Cortex of kidney (tissue), 1 donor: ENCODE results near the gene MCF2L2.

Experiments
- DNase-seq: peaks from one replicate; lab custom pipeline; 2025; lab: John Stamatoyannopoulos, UW

The MCF2L2 gene

DNA sequence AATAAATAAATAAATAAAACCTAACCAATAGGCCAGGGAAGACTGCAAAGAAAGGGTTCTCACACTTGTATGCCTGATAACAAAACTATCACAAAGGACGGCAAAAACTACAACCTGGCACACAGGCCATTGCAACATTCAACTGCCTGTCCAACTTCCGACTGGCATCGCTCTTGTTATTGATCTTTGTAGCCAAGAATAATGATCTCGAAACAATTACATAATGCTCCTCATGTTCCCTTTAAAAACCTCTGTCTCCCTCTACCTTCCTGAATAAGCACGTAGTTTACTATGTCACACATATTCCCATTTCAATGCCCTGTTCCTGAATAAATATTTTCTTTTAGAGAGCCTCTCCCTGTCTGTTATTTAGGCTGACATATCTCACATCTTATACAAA, 101.1 kb downstream of the MCF2L2 start:
- no peak for DNase-seq

DNA sequence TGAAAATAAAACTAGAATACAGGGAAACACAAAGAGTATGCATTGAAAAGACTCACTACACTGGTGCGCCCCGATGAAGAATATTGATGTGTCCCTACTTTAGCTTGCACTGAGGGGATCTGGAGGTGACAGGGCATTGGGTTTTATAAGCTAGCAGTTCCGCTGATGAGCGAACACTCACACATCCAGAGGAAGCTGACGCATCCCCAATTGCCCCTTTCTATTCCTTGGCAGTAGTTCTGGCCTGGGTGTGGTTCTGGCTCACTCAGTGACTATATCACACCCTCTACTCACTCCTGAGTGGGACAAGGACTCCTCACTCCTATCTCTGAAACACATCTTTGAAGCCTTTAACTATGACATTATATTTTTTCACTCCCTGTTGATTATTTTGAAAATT, 104.3 kb downstream of the MCF2L2 start:
- no peak for DNase-seq

DNA sequence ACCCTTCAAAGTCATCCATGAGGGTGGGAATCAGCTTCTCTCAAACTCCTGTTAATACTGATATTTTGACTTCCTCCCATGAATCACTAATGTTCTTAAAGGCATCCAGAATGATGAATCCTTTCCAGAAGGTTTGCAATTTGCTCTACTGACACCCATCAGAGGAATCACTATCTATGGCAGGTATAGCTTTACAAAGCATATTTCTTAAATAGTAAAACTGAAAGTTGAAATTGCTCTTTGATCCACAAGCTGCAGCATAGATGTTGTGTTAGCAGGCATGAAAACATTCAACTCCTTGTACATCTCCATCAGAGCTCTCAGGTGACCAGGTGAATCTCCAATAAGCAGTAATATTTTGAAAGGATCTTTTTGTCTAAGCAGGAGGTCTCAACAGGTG, 109.0 kb downstream of the MCF2L2 start:
- no peak for DNase-seq

DNA sequence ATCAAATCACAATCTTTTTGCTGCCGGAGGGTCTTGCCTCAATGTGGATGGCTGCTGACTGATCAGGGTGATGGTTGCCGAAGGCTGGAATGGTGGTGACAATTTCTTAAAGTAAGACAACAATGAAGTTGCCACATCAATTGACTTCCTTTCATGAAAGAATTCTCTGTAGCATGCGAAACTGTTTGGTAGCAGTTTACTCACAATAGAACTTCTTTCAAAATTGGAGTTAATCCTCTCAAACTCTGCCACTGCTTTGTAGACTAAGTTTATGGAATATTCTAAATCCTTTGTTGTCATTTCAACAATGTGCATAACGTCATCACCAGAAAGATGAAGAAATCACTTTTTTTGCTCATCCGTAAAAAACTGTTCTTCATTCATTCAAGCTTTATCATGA, 109.5 kb downstream of the MCF2L2 start:
- no peak for DNase-seq

DNA sequence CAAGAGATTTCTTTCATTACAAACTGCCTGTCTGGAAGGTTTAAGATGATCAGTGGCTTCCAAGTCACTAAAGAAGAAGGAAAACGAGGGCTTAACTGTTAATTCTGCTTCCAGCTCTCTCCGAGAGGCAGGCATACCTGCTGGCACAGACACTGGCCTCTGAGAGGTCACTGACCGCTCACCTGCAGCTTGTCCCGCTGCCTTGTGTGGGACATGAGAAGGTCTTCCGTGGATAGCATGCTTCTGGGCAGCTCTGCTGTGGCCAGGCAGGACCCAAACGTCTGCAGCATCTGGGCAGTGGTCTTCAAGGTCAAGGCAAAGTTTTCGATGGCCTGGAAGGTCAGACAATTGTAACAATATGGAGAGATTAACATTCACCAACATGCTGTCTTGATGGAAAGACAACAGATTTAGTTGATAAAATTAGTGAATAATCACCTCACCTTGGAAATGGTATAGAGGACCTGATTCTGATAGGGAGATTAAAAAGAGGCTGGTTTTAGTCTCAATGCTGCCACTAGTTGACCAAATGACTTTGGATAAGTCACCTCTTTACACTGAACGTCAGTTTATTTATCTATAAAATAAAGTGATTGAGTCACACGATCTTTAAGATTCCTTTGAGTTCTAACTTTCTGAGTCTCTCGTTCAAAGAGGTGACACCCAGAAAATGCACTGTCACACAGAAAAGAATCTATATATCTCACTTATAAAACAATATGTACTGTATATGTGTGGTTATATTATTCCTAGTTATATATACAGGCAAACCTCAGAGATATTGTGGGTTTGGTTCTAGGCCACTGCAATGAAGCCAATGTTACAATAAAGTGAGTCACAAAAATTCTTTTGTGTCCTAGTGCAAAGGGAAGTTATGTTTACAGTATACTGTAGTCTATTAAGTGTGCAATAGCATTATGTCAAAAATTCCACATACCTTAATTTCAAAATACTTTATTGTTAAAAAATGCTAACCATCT, 110.2 kb downstream of the MCF2L2 start:
- no peak for DNase-seq

DNA sequence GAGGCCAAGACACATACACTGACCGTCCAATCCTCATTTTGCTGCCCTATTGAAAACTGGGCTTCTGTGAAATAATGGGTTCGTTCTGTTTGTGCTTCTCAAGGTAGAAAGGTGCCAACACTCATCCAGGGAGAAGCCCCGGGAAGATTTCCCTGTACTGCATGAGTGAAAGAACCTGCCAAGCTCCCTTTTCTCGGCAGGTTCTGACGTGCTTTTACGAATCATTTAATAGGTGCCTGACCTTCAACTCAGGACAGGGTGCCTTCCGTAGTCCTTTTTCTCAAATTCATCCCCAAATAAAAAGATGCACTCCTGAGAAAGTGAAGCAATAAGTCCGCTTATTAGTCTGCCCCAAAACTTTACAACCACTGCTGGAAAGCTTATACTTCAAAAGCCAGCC, 111.1 kb downstream of the MCF2L2 start:
- DNase-seq, result no peak

DNA sequence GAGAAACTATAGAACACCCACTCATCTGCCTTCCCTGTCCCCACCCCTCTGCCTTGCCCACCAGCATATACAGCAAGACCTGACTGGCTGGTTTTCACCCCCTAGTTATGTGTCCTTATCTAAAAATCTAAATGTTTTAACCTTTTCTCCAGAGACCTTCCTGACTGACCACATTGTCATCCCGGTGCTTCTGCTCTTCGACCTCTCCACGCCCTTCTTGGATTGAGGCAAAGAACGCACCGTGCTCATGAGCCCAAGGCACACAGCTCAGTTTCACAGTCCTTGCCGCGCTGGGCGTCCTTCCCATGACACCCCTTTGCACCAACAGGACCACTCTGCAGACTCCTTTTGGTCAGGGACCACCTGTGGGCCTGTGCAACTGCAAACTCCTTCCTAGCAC, 112.7 kb downstream of the MCF2L2 start:
- DNase-seq, result no peak

DNA sequence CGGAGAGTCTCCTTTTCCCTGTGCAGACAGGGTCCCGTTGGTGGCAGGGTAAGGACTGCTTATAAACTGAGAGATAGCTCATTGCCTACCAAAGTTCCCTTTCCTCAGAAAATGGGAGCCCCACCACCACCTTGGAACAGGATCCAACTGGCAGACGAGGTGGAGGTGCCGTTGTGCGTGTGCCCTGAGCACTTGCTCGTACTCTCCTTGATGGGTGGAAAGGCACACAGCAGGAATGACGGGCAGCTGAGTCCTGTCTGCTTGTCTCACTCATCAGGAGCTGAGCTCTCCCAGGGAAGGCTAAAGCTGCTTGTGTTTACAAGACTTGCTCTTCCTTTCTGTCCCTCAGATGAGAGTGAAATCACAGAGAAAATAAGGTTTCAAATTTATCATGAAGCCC, 114.7 kb downstream of the MCF2L2 start:
- DNase-seq, result no peak

DNA sequence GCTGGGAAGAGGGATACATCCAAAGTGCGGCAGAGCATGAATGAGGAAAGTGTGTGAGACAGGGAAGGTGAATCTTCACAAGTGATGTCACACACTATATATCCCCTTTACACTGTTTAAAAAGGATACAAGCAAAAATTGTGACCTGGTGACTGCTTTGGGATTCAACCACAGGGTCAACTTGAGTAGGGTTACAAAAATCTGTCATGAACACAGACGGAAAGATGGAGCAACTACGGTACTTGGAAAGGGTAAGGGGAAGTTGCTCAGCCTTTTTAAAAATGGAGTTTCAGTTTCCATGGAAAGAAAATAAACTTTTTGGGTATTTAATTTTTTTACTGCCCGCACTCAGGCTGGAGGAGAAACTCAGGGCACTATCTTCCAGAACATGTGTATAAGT, 115.1 kb downstream of the MCF2L2 start:
- no peak for DNase-seq

DNA sequence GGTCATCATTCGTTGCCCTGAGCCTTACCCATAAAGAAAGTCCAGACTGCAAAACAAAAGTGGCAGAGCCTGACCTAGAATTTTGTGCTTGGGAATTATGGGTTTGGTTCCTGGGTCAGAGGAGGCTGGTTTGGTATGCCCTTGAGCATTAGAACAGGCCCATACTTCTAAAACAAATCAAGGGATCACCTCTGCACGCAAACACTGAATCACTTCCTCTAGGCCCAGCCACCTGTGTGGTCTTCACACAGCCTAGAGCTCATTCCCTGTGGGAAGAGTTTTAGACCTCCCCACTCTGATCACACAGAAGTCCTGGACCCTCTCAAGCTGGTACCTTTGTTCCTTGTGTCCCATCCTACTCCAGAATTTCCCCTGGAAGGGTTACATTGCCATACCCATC, 116.0 kb downstream of the MCF2L2 start:
- DNase-seq, result no peak

DNA sequence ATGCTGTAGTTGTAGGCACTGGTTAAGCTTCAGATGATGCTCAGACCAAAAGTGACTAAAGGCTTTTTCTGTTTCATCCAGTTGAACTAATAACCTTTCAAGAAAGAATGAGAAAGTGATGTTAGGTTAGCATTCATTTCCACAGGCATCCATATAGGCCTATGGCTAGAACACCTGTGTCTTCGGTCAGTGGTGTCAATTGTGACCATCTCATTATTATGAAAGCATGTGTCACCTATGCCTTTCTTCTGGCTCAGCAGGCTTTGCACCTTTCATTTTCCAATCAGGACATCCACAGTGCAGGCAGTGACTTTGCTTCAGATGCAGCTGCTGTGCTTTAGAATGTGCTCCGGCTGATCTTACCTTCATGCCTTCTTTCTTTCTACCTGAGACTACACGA, 117.5 kb downstream of the MCF2L2 start:
- no peak for DNase-seq

DNA sequence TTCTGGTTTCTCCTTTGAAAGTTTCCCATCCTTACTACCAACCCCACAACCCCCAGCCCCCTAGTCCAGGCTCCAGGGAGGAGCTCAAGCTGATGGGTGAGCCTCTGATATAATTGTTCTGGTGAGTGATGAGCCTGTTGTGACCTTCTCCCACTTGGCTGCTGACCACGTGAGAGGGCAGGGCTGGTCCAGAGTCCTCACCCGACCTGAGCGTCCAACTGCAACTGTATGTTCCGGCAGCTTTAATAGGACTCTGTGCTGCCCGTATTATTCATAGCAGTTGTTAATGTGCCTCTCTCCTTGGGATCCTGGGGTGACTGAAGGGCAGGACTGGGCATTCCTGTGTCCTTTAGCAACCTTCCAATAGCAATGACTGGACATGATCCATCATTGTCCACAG, 119.1 kb downstream of the MCF2L2 start:
- no peak for DNase-seq

DNA sequence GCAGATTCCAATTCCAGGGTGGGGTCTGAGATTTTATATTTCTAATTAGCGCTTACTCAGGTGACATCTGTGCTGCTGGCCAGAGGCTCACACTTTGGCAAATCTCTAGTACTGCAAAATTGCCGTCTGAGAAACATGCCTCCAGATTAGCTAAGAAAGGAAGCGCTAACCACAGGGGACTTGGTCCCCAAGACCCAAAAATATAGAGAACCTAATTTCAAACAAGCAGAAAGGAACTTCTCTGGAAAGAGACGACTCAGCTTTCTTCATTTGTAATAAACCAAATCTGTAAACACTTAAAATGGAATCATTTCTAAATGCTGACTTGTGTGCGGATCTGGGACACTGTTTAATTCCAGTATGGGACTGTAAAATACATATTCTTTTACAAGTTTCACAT, 119.7 kb downstream of the MCF2L2 start:
- no peak for DNase-seq

DNA sequence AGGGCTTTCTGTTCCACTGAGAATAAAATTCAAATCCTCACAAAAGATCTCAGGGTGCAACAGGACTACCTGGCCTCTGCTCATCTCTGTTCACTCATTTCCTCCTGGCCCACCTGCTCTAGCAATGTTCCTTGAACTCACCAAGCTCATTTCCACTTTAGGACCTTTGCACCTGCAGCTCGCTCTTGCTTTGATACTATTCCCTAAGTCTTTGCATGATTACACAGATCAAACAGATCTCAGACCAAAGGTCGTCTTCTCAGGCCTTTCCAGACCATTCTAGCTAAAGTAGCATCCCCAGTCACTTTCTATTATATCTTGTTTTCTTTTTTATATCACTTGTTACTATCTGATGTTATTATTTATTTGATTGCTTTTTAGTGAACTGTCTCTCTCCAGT, 120.7 kb downstream of the MCF2L2 start:
- DNase-seq, result no peak

DNA sequence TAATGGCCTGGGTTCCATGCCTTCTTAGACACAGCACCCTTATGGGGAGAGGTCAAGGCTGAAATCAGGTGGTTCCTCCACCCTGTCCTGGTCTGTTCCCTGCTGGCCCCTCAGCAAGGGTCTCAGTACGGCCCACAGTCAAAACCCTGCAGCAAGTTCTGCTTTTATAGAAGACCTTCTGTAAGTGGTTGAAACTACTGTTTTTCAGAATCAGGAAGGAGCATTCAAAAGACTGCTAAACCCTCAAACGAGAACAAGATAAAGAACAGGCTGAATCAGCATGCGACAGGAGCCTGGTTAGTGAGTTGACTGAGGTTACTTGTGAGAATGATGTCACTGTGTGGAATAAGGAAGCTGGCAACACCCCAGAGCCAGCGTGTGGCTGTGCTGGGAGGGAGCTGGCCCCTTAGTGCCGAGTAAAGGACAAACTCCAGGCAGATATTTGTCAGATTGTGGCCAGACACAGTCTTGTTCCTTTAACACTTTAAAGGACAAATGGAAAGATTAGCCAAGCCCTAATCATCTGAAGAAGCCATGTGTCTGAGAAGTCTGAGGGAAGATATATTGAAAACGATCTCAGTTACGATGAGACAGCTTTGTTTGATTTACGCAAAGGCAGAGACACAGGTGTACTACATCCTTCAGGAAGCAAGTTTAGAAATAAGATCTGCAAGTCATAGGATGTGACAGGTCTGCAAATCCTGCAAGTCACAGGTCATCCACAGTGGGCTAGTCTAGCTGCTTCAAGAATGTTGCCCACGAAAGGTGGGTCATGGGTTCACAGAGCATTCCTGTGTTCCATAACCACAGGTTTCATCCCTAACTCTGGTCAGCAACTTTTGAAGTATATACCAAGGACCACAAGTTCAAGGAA, 121.4 kb downstream of the MCF2L2 start:
- no peak for DNase-seq

DNA sequence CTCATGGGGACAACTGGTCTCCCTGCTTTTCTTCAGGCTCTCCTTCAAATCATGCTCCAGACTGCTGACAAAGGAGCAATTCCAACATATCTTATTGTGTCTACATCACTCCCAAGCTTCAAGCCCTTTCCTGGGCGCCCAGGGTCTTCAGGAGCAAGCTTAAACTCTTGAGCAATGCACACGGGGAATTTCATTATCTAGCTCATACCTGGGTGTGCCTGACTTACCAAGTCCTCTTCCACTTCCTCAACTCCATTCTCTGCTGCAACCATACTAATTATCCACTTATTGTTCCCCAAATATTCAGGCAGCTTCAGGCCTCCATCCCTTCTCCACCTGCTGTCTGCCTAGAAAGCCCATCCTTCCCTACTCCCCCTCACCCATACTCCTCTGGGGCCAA, 124.7 kb downstream of the MCF2L2 start:
- DNase-seq, result no peak

DNA sequence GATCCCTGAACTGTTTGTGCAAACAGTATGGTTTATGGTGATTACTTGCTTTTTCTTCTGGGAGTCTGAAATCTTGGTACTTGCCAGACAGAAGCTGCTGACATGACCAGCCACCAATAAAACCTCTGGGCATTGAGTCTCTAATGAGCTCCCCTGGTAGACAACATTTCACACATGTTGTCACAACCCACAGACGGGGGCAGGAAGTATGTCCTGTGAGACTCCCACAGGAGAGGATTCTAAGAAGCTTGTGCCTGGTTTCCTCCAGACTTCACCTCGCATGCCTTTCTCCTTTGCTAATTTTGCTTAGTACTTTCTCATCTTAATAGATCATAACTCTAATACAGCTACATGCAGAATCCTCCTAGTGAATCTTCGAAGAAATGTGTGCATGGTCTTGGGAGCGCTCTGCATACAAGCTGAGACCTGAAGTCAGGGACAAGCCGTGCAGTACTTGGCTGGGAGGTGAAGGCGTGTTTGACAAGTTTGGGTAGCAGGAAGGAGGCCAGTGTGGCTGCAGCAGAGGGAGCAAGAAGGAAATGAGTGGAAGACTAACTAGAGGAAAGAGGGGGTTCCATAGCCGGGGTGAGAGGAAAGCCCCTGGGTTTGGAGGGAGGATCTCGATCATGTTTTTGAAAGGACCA, 126.4 kb downstream of the MCF2L2 start:
- no peak for DNase-seq

DNA sequence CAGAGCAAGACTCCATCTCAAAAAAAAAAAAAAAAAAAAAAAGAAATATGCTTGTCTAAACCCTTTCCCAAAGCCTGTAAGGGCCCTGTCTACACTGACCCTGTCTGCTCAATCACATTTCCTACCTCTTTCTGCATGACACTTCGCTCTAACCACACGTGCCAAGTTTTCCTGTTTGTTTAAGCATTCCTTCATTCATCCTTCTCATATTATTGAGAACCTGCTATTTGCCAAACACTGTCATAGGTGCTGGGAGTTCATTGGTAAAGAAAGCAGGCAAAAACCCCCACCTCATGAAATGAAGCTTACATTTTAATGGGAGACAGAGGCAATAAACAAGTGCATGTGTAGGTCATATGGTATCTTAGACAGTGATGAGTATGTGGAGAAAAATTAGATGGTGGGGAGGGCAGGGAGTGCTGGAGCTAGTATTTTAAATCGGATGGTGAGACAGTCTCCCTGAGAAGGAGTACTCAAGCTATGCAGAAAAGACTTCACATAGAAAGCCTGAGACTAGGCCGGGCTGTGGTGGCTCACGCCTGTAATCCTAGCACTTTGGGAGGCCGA, 127.3 kb downstream of the MCF2L2 start:
- no peak for DNase-seq

DNA sequence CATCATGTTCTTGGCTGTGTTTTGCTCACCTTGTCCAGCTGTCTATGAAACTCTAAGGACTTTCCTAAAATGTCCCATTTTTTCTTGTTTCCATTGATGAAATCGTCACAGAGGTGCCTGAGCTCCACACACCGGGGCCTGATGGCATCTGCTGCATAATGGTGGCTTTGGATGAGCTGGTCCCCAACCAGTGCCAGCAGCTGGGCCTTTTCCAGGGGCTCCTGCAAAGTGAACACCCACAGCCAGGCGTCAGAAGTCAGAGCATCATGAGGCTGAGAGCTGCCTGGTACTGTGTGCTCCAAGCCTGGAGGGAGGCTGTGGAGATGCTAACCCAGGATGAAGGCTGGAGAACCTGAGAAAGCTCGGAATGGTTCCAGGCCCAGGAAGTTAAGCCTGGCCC, 128.4 kb downstream of the MCF2L2 start:
- DNase-seq, result no peak

DNA sequence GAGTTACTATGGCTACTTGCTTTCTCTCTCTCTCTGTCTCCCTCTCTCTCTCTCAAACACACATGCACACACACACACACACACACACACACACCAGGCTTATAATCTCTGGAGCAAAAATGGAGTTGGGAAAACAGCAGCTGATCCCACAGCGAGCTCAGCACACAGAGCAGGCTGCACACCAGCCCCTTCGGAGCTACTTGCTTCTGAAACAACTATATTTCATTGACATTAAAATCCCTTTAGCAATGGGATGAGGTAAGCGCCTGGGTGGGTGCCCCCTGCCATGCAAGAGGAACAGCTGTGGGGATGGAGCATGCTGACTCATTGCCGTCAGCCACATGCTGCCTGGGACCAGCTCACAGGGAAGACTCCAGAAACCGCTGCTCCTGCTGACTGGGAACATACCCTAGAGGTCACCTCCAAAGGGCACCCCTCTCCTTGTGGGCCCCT, 129.7 kb downstream of the MCF2L2 start:
- DNase-seq, result no peak

DNA sequence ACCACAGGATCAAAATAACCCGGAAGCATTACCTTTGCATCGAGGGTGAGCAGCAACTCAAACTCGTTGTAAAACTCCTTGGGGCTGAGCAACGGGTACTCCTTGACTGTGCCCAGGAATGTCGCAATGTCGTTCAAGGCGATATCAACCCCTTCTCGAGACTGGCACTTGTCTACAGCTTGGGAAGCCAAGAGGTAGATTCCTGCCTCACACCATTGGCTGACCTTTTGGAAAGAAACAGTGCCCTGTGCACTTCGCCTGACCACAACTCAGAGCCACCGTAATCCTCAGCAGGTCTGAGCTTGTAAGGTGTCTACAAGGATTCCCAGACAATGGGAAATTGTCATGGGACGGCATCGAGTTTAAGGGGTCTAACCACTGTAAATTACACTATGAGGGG, 131.5 kb downstream of the MCF2L2 start:
- DNase-seq, result no peak

DNA sequence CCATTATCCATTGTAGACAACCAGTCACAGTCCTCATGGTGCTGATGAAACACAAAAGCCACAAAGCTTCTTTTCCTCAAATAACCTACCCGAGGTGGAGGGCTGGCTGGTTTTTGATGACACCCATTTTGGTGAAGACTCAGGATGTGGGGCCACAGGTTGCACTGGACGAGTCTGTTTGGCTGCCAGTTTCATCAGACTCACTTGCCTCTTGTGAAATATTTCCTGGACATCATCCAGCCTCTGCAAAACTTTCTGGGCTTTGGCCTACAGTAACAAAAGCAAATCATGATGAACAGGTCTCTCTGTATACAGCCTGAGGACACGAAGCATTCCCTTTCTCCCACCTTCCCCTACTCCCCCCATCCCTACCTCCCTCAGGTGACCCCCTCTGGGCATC, 133.2 kb downstream of the MCF2L2 start:
- no peak for DNase-seq
